Endothelial cell of umbilical vein (primary cell): ENCODE results near the gene RAP1GAP.

Source experiments
- JUN ChIP-seq: IDR thresholded peaks from 2 replicates; pipeline ENCODE4 v1.6.1; 2011; ENCODE audit warnings: borderline replicate concordance, low read depth; ENCODE audit not compliant: insufficient read length, insufficient read depth
- POLR2A ChIP-seq: IDR thresholded peaks from 2 replicates; pipeline ENCODE4 v1.6.1; 2012; ENCODE audit warnings: low read depth, mild to moderate bottlenecking, control low read depth, low read length
- POLR2AphosphoS5 ChIP-seq: IDR thresholded peaks from 2 replicates; pipeline ENCODE4 v1.6.1; 2012; ENCODE audit warnings: low read depth, mild to moderate bottlenecking, control low read depth, low read length, moderate library complexity; ENCODE audit not compliant: insufficient read depth
- TF ChIP-seq, protein P1 (sequence below), 2 donors: IDR thresholded peaks; 1 replicate in 1 of 2; 2 replicates in 1 of 2; pipeline ENCODE4 v1.5.1; 2011; ENCODE audit warnings: low read length in 2 of 2, mild to moderate bottlenecking in 2 of 2, moderate library complexity in 2 of 2, control low read depth in 1 of 2, inconsistent platforms in 1 of 2, low read depth in 1 of 2; ENCODE audit not compliant: insufficient read depth in 1 of 2; ENCODE audit errors: extremely low read depth in 1 of 2
- TF ChIP-seq, protein P2 (sequence below): IDR thresholded peaks from 2 replicates; pipeline ENCODE4 v1.6.1; 2011; ENCODE audit not compliant: insufficient read depth, insufficient read length

- TF ChIP-seq, protein P1, sequence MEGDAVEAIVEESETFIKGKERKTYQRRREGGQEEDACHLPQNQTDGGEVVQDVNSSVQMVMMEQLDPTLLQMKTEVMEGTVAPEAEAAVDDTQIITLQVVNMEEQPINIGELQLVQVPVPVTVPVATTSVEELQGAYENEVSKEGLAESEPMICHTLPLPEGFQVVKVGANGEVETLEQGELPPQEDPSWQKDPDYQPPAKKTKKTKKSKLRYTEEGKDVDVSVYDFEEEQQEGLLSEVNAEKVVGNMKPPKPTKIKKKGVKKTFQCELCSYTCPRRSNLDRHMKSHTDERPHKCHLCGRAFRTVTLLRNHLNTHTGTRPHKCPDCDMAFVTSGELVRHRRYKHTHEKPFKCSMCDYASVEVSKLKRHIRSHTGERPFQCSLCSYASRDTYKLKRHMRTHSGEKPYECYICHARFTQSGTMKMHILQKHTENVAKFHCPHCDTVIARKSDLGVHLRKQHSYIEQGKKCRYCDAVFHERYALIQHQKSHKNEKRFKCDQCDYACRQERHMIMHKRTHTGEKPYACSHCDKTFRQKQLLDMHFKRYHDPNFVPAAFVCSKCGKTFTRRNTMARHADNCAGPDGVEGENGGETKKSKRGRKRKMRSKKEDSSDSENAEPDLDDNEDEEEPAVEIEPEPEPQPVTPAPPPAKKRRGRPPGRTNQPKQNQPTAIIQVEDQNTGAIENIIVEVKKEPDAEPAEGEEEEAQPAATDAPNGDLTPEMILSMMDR (IDR thresholded peaks at IDR 0.05; ENCODE audit: extremely low read depth in 1 of 2, insufficient read depth in 1 of 2, low read depth in 1 of 2, low read length in 2 of 2): no peak
- TF ChIP-seq POLR2AphosphoS5 (no peak), POLR2A (no peak), JUN (no peak)
- TF ChIP-seq, protein P2, sequence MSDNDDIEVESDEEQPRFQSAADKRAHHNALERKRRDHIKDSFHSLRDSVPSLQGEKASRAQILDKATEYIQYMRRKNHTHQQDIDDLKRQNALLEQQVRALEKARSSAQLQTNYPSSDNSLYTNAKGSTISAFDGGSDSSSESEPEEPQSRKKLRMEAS: no peak
Measured at GRCh38 chr1:21598904-21599303, 70.3 kb downstream of the RAP1GAP start.
